CD14-positive monocyte (primary cell): ENCODE data around the gene SH3BGRL2. TPM values are rescaled to one million over a fixed set of nuclear protein-coding genes. Genes with fewer than 3 reads are reported as not detected.

Experiments
- DNase-seq, 3 donors: peaks; one replicate each; pipeline ENCODE4 v3.0.0-alpha.2; 2011 to 2022
- H2AFZ ChIP-seq: 2 replicates; pipeline ENCODE4 v1.6.0; 2012; ENCODE audit warnings: mild to moderate bottlenecking, low read depth, low read length, inconsistent platforms; ENCODE audit not compliant: insufficient read depth, poor library complexity, severe bottlenecking
- H3K27ac ChIP-seq, 2 donors: 1 replicate in 1 of 2; 2 replicates in 1 of 2; pipeline ENCODE4 v1.5.1; 2012 to 2013; ENCODE audit warnings: low read length in 2 of 2, control low read depth in 1 of 2, inconsistent platforms in 1 of 2, low read depth in 1 of 2, mild to moderate bottlenecking in 1 of 2
- H3K27me3 ChIP-seq, 2 donors: one replicate each; pipeline versions ENCODE4 v1.6.0 to v1.6.1; 2011 to 2013; ENCODE audit warnings: low read length in 2 of 2; ENCODE audit not compliant: control insufficient read depth in 2 of 2, insufficient read depth in 2 of 2
- H3K36me3 ChIP-seq, 2 donors: replicated peaks in 1 of 2; 1 replicate in 1 of 2; 2 replicates in 1 of 2; pipeline versions ENCODE4 v1.5.1 to v1.6.1; 2012 to 2013; ENCODE audit warnings: low read length in 2 of 2, control low read depth in 1 of 2, inconsistent platforms in 1 of 2, mild to moderate bottlenecking in 1 of 2; ENCODE audit not compliant: insufficient read depth in 2 of 2, control insufficient read depth in 1 of 2
- H3K4me1 ChIP-seq, 2 donors: 1 replicate in 1 of 2; 2 replicates in 1 of 2; pipeline versions ENCODE4 v1.5.1 to v1.6.1; 2012 to 2013; ENCODE audit warnings: low read length in 2 of 2, control low read depth in 1 of 2, inconsistent platforms in 1 of 2, mild to moderate bottlenecking in 1 of 2, moderate library complexity in 1 of 2; ENCODE audit not compliant: insufficient read depth in 2 of 2, control insufficient read depth in 1 of 2
- H3K4me2 ChIP-seq: replicated peaks from 2 replicates; pipeline ENCODE3; 2012; ENCODE audit warnings: low read length, moderate library complexity, mild to moderate bottlenecking; ENCODE audit not compliant: poor library complexity, severe bottlenecking; ENCODE audit errors: extremely low read depth
- H3K4me3 ChIP-seq, 3 experiments: fragments of 200-600 bp in 1 of 3; sonication (generic) in 1 of 3; replicated peaks in 1 of 3; 1 replicate in 2 of 3; 2 replicates in 1 of 3; pipeline ENCODE4 v1.5.1; 2011 to 2013; ENCODE audit warnings: low read length in 3 of 3, mild to moderate bottlenecking in 3 of 3, control low read depth in 2 of 3, low read depth in 2 of 3, inconsistent platforms in 1 of 3, moderate library complexity in 1 of 3
- H3K79me2 ChIP-seq: 2 replicates; pipeline ENCODE4 v1.6.0; 2012; ENCODE audit warnings: mild to moderate bottlenecking, control low read depth, inconsistent platforms, low read length, moderate library complexity; ENCODE audit not compliant: insufficient read depth
- H3K9ac ChIP-seq: 2 replicates; pipeline ENCODE4 v1.6.0; 2017; ENCODE audit warnings: low read length, mild to moderate bottlenecking; ENCODE audit not compliant: insufficient read depth, poor library complexity, severe bottlenecking
- H3K9me3 ChIP-seq, 2 donors: replicated peaks in 1 of 2; 1 replicate in 1 of 2; 2 replicates in 1 of 2; pipeline versions ENCODE4 v1.5.1 to v1.6.1; 2012 to 2013; ENCODE audit warnings: low read length in 2 of 2, control low read depth in 1 of 2; ENCODE audit not compliant: control insufficient read depth in 1 of 2, insufficient read depth in 1 of 2
- H4K20me1 ChIP-seq: 2 replicates; pipeline ENCODE4 v1.6.0; 2012; ENCODE audit warnings: mild to moderate bottlenecking, low read length, control low read depth, moderate library complexity; ENCODE audit not compliant: insufficient read depth
- H3K27ac Mint-ChIP-seq, 7 donors: one replicate each; pipeline ENCODE4 v1.8.0; 2020; ENCODE audit warnings: mild to moderate bottlenecking in 7 of 7, mixed read lengths in 7 of 7, moderate library complexity in 6 of 7, inconsistent platforms in 2 of 7
- H3K27me3 Mint-ChIP-seq, 3 donors: one replicate each; pipeline ENCODE4 v1.8.0; 2021 to 2022; ENCODE audit warnings: low read depth in 3 of 3, mild to moderate bottlenecking in 3 of 3, mixed read lengths in 3 of 3, moderate library complexity in 3 of 3, inconsistent platforms in 1 of 3
- H3K36me3 Mint-ChIP-seq, 2 donors: one replicate each; pipeline ENCODE4 v1.8.0; 2020; ENCODE audit warnings: mixed read lengths in 2 of 2, inconsistent platforms in 1 of 2, mild to moderate bottlenecking in 1 of 2
- H3K4me1 Mint-ChIP-seq: one replicate; pipeline ENCODE4 v1.8.0; 2020; ENCODE audit warnings: mild to moderate bottlenecking, mixed read lengths
- H3K4me3 Mint-ChIP-seq, 2 donors: one replicate each; pipeline ENCODE4 v1.8.0; 2020; ENCODE audit warnings: mild to moderate bottlenecking in 2 of 2, mixed read lengths in 2 of 2, moderate library complexity in 1 of 2
- H3K9me3 Mint-ChIP-seq, 7 donors: one replicate each; pipeline ENCODE4 v1.8.0; 2020 to 2022; ENCODE audit warnings: mixed read lengths in 7 of 7, mild to moderate bottlenecking in 6 of 7, moderate library complexity in 6 of 7, inconsistent platforms in 2 of 7
- CTCF ChIP-seq: fragments of 200-600 bp; IDR thresholded peaks from one replicate; pipeline ENCODE4 v1.8.0; 2022; ENCODE audit warnings: antibody characterized with exemption, mild to moderate bottlenecking
- WGBS: methylation state at CpG from one replicate; pipeline ENCODE4 v1.1.5; 2013; ENCODE audit warnings: missing lambda C conversion rate; ENCODE audit not compliant: insufficient coverage; 5-methylcytosine and 5-hydroxymethylcytosine counted together
- intact Hi-C, 2 donors: fragments of 100-400 bp; cut with micrococcal nuclease; formaldehyde crosslinking; loops; one replicate each; pipeline versions ENCODE4 v1.15.0 to v1.15.1; 2023
- polyA plus RNA-seq, 3 donors: library from polyadenylated mRNA; depleted of rRNA in 1 of 3; unstranded in 2 of 3; stranded (reverse) in 1 of 3; fragments of 300-500 nt in 2 of 3; fragments of >200 nt in 1 of 3; fragmentation: Illumina TruSeq in 2 of 3; gene quantifications; 1 replicate in 2 of 3; 2 replicates in 1 of 3; pipeline ENCODE4 v1.2.3, GENCODE V29; 2012 to 2021

Gene SH3BGRL2
- polyA plus RNA-seq, 3 donors: 0.03 to 0.30 (median 0.28) TPM

GRCh38 chr6:79717989-79718388, 86.9 kb downstream of the SH3BGRL2 start:
- Histone ChIP-seq H3K27ac (no peak overlapping the region), H3K4me3 (no peak overlapping the region), H3K27me3 (peaks cover 0 to 2% of the 10 kb centered on the region in 2 donors), H3K4me2 (no peak overlapping the region), H3K9ac (no peak overlapping the region), H3K4me1 (no peaks in the 10 kb centered on the region), H2AFZ (no peak overlapping the region), H4K20me1 (no peaks in the 10 kb centered on the region), H3K36me3 (no peaks in the 10 kb centered on the region), H3K79me2 (no peaks in the 10 kb centered on the region), H3K9me3 (no peaks in the 10 kb centered on the region)
- Mint-ChIP-seq H3K36me3 (no peaks in the 10 kb centered on the region), H3K27ac (no peak overlapping the region), H3K4me3 (no peak overlapping the region), H3K4me1 (no peaks in the 10 kb centered on the region), H3K27me3 (peaks cover 2 to 4% (median 3%) of the 10 kb centered on the region in 3 donors), H3K9me3 (peaks cover 0 to 1% (median 0%) of the 10 kb centered on the region in 7 donors)
- intact Hi-C loops: no loop called here
- TF ChIP-seq CTCF: no peak
- no peak for DNase-seq
- WGBS: no CpG with 5 or more reads among the region's 2 CpGs

GRCh38 chr6:79718509-79719247, 87.5 kb downstream of the SH3BGRL2 start:
- Histone ChIP-seq H3K79me2 (no peaks in the 10 kb centered on the region), H4K20me1 (no peaks in the 10 kb centered on the region), H3K27me3 (peaks cover 0 to 2% of the 10 kb centered on the region in 2 donors), H3K4me3 (no peak overlapping the region), H3K9me3 (no peaks in the 10 kb centered on the region), H2AFZ (no peak overlapping the region), H3K9ac (no peak overlapping the region), H3K4me1 (no peaks in the 10 kb centered on the region), H3K36me3 (no peaks in the 10 kb centered on the region), H3K27ac (no peak overlapping the region), H3K4me2 (no peak overlapping the region)
- Mint-ChIP-seq H3K4me3 (no peak overlapping the region), H3K27me3 (peaks cover 2 to 4% (median 3%) of the 10 kb centered on the region in 3 donors), H3K9me3 (peaks cover 0 to 1% (median 0%) of the 10 kb centered on the region in 7 donors), H3K4me1 (no peaks in the 10 kb centered on the region), H3K27ac (peak overlapping the region in 1 of 7 donors; percentile 22), H3K36me3 (no peaks in the 10 kb centered on the region)
- no peak for TF ChIP-seq CTCF
- intact Hi-C loops: no loop called here
- no peak for DNase-seq
- WGBS: 70% methylated on average over 2 of the region's 8 CpGs
